Neural progenitor cell (in vitro differentiated cells): ENCODE results near the gene BTBD9. TPM values are rescaled to one million over a fixed set of nuclear protein-coding genes. Genes with fewer than 3 reads are reported as not detected.

ENCODE experiments used
- DNase-seq: peaks from one replicate; pipeline ENCODE4 v3.0.0-alpha.2; 2016; ENCODE audit warnings: low spot score
- H2AFZ ChIP-seq: fragments of 200-600 bp; sonication (generic); replicated peaks from 2 replicates; pipeline ENCODE4 v1.6.1; 2016; ENCODE audit warnings: antibody characterized with exemption
- H3F3A ChIP-seq: fragments of 200-600 bp; sonication (generic); 2 replicates; pipeline ENCODE4 v1.6.1; 2016; ENCODE audit warnings: antibody characterized with exemption, low read depth
- H3K27ac ChIP-seq: fragments of 200-600 bp; sonication (generic); 2 replicates; pipeline ENCODE4 v1.5.1; 2016; ENCODE audit warnings: mild to moderate bottlenecking
- H3K27me3 ChIP-seq: fragments of 200-600 bp; sonication (generic); 2 replicates; pipeline ENCODE4 v1.6.1; 2016; ENCODE audit warnings: mild to moderate bottlenecking, moderate library complexity
- H3K36me3 ChIP-seq: fragments of 200-600 bp; sonication (generic); 2 replicates; pipeline ENCODE4 v1.5.1; 2016
- H3K4me1 ChIP-seq: fragments of 200-600 bp; sonication (generic); 2 replicates; pipeline ENCODE4 v1.6.1; 2016; ENCODE audit warnings: mixed run types
- H3K4me2 ChIP-seq: fragments of 200-600 bp; sonication (generic); 2 replicates; pipeline ENCODE4 v1.6.1; 2016
- H3K4me3 ChIP-seq: fragments of 200-600 bp; sonication (generic); 2 replicates; pipeline ENCODE4 v1.5.1; 2016
- H3K79me2 ChIP-seq: fragments of 200-600 bp; sonication (generic); 2 replicates; pipeline ENCODE4 v1.6.1; 2016; ENCODE audit warnings: low read depth
- H3K9ac ChIP-seq: fragments of 200-600 bp; sonication (generic); 2 replicates; pipeline ENCODE4 v1.6.1; 2016
- H3K9me3 ChIP-seq: fragments of 200-600 bp; sonication (generic); 2 replicates; pipeline ENCODE4 v1.5.1; 2016; ENCODE audit warnings: low read depth
- H4K20me1 ChIP-seq: fragments of 200-600 bp; sonication (generic); 2 replicates; pipeline ENCODE4 v1.6.1; 2016; ENCODE audit warnings: low read depth
- H3K27ac Mint-ChIP-seq: 3 replicates; pipeline ENCODE4 v1.8.0; 2021; ENCODE audit warnings: mixed read lengths
- H3K27me3 Mint-ChIP-seq: 2 replicates; pipeline ENCODE4 v1.8.0; 2022; ENCODE audit warnings: low read depth, mild to moderate bottlenecking, inconsistent platforms, moderate library complexity, mixed read lengths; ENCODE audit not compliant: insufficient read depth
- H3K36me3 Mint-ChIP-seq: 3 replicates; pipeline ENCODE4 v1.8.0; 2021; ENCODE audit warnings: mixed read lengths
- H3K4me1 Mint-ChIP-seq: 3 replicates; pipeline ENCODE4 v1.8.0; 2021; ENCODE audit warnings: mixed read lengths
- H3K4me3 Mint-ChIP-seq: 3 replicates; pipeline ENCODE4 v1.8.0; 2021; ENCODE audit warnings: mild to moderate bottlenecking, moderate library complexity, mixed read lengths
- H3K9me3 Mint-ChIP-seq: 3 replicates; pipeline ENCODE4 v1.8.0; 2020; ENCODE audit warnings: mixed read lengths
- EZH2 ChIP-seq: fragments of 200-600 bp; sonication (generic); IDR thresholded peaks from 2 replicates; pipeline ENCODE4 v1.6.1; 2017; ENCODE audit warnings: antibody characterized with exemption, mild to moderate bottlenecking, moderate library complexity
- EZH2phosphoT487 ChIP-seq: fragments of 200-600 bp; sonication (generic); IDR thresholded peaks from 2 replicates; pipeline ENCODE4 v1.6.1; 2017; ENCODE audit warnings: antibody characterized with exemption
- small RNA-seq: library from RNA; depleted of rRNA; stranded (forward); fragments of <200 nt; gene quantifications from one replicate; pipeline ENCODE3, GENCODE V24; 2015
- total RNA-seq: library from RNA; depleted of rRNA; stranded (reverse); fragments of >200 nt; gene quantifications from 2 replicates; pipeline ENCODE4 v1.2.3, GENCODE V29; 2015; ENCODE audit warnings: low replicate concordance
- TF ChIP-seq, protein P1 (sequence below): fragments of 200-600 bp; sonication (generic); IDR thresholded peaks from 2 replicates; pipeline ENCODE4 v1.5.1; 2017; ENCODE audit warnings: antibody characterized with exemption, mild to moderate bottlenecking

Gene BTBD9
- total RNA-seq, 1 donor from 2014 or later: 16.9 TPM

DNA sequence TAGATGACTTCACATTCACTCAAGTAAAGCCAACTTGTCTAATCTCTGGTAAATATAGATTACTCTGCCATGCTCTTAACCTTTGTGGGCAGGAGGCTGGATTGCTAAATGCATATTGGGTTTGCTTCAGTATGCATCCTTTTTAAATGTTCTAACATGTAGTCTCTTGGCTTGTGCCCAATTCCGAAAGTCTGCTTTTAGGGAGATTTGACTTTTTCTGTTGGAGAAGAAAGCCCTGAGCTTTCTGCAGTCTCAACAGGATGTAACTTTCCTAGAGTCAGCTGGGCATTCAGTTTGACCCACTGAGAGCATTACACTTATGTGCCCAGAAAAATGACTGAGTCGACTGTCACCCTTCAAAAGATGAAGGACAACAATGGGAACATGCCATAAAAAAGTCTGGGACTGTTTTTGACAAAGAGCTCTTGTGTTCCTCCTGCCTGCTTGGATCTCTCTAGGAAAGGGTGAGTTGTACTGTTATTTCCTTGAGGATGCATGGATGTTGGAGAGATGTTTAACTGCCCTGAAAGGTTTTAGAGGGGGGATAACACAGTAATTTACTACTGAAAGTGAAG lies 520.9 kb downstream of the BTBD9 start:
- Mint-ChIP-seq H3K27me3 (peaks cover 2% of the 10 kb centered on the region), H3K36me3 (peaks cover 20% of the 10 kb centered on the region), H3K4me1 (no peaks in the 10 kb centered on the region), H3K27ac (no peak overlapping the region), H3K9me3 (no peaks in the 10 kb centered on the region), H3K4me3 (no peak overlapping the region)
- H3K27me3 ChIP-seq: no peaks in the 10 kb centered on the region
- H3K9me3 ChIP-seq: no peaks in the 10 kb centered on the region
- no peak overlapping the region for H3K27ac ChIP-seq
- peaks cover 35% of the 10 kb centered on the region for H4K20me1 ChIP-seq
- H3K4me2 ChIP-seq: no peak overlapping the region
- TF ChIP-seq EZH2phosphoT487 (no peak), EZH2 (no peak)
- TF ChIP-seq, protein P1, sequence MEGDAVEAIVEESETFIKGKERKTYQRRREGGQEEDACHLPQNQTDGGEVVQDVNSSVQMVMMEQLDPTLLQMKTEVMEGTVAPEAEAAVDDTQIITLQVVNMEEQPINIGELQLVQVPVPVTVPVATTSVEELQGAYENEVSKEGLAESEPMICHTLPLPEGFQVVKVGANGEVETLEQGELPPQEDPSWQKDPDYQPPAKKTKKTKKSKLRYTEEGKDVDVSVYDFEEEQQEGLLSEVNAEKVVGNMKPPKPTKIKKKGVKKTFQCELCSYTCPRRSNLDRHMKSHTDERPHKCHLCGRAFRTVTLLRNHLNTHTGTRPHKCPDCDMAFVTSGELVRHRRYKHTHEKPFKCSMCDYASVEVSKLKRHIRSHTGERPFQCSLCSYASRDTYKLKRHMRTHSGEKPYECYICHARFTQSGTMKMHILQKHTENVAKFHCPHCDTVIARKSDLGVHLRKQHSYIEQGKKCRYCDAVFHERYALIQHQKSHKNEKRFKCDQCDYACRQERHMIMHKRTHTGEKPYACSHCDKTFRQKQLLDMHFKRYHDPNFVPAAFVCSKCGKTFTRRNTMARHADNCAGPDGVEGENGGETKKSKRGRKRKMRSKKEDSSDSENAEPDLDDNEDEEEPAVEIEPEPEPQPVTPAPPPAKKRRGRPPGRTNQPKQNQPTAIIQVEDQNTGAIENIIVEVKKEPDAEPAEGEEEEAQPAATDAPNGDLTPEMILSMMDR: no peak
- no peak overlapping the region for H2AFZ ChIP-seq
- H3K4me1 ChIP-seq: peaks cover 16% of the 10 kb centered on the region
- H3K9ac ChIP-seq: peak overlapping the region; percentile 1
- H3K79me2 ChIP-seq: no peaks in the 10 kb centered on the region
- no peak overlapping the region for H3K4me3 ChIP-seq
- DNase-seq: no peak
- H3F3A ChIP-seq: peaks cover 2% of the 10 kb centered on the region
- H3K36me3 ChIP-seq: no peaks in the 10 kb centered on the region

Small RNAs within 50 kb of the gene (small RNA-seq; reads per million reads assigned to genes)
- not detected for gene RF00019
- gene RF00279: 0.14 reads per million

Other genes starting within 250 kb of the BTBD9 start
- 351 and 525 TPM in 2 replicates for gene GLO1, start 63.2 kb upstream of the BTBD9 start, total RNA-seq
- gene DNAH8, start 75.4 kb upstream of the BTBD9 start, total RNA-seq: 0.09 and 1.1 TPM in 2 replicates